ENCODE results near the gene ATXN7L1.

- no peak for TF ChIP-seq YY1 (IDR thresholded peaks at IDR 0.05; ENCODE audit: insufficient read depth, insufficient read length)
- TF ChIP-seq ZNF274 (IDR thresholded peaks at IDR 0.05; ENCODE audit: low read depth, low read length): no peak
Observed at GRCh38 chr7:105786520-105787470, 89.6 kb downstream of the ATXN7L1 start.
